Adrenal gland (tissue), 5 donors: ENCODE results near the gene IQCB1.

Experiments
- CTCF ChIP-seq, 6 experiments: fragments of 450-650 bp in 4 of 6; fragments of 200-600 bp in 2 of 6; sonication (generic) in 1 of 6; IDR thresholded peaks; 1 replicate in 5 of 6; 2 replicates in 1 of 6; pipeline versions ENCODE4 v1.5.1 to v1.8.0; 2016 to 2021; ENCODE audit warnings: antibody characterized with exemption in 6 of 6, mild to moderate bottlenecking in 2 of 6, moderate library complexity in 1 of 6
- POLR2A ChIP-seq, 2 donors: fragments of 450-650 bp; IDR thresholded peaks; one replicate each; pipeline ENCODE4 v1.6.1; 2017; ENCODE audit warnings: antibody characterized with exemption in 2 of 2, mild to moderate bottlenecking in 2 of 2, moderate library complexity in 1 of 2
- donor health status: DM: no; HTN: no; CAD: no.

GRCh38 chr3:121752772-121753171 lies 82.1 kb downstream of the IQCB1 start:
- no peak for TF ChIP-seq POLR2A (IDR thresholded peaks at IDR 0.05)
- no peak for TF ChIP-seq CTCF (IDR thresholded peaks at IDR 0.05)
